GM19351 (cell line): ENCODE data around the gene RPL38.

Source experiments
- ATAC-seq: cut with Tn5 transposase; IDR thresholded peaks from one replicate; pipeline ENCODE4 v1.9.1; 2021; ENCODE audit warnings: mild to moderate bottlenecking, moderate library complexity; ENCODE audit not compliant: unreplicated experiment

RPL38 gene

DNA sequence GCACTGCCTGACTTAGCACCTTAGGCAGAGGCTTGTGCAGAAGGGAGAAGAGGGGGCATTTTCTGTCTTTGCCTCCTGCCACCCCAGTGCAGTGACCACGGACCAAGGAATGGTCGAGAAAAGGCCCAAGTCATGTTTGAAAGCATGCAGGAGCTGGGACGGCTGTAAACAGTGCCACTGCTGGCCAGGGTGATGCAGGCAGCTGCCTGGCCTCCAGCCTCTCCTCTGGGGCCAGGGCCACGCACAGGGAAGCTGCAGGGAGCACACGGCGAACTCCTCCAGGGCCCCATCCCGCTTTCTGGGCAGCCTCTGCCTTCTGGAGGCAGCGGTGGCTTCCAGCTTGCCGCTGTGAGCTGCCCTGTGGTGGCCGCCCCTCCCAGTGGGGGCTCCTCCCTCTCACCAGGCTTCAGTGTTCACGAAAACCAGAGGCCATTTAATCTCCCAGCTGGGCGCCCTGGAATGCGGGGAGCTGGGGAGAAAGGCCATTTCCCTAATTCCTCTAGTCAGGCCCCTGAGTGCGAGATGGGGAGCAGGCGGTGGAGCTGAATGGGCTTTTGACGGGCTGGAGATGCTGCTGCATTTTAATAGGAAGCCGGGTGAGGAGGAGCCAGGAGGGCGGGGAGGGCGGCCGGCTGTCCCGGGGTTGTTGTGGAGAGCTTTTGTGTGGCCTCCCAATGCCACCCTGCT is 41.8 kb downstream of the RPL38 start:
- no peak for ATAC-seq

- no peak for ATAC-seq
Measured at GRCh38 chr17:74245871-74246270, 42.4 kb downstream of the RPL38 start.

GRCh38 chr17:74249590-74250270 is 46.3 kb downstream of the RPL38 start:
- ATAC-seq: no peak

GRCh38 chr17:74250324-74250995 is 47.0 kb downstream of the RPL38 start:
- no peak for ATAC-seq

DNA sequence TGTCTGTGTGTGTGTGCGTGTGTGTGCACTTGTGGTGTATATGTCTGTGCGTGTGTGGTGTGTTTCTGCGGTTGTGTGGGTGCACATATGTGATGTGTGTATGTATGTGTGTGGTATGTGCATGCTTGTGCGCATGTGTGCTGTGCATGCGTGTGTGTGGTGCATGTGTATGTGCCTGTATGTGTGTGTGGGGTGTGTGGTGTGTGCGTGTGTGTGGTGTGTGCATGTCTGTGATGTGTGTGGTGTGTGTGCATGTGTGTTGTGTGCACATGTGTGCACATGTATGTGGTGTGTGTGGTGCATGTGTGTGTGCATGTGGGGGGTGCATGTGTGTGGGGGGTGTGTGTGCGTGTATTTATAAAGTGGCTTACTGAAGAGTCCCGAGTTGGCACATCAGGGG is 47.6 kb downstream of the RPL38 start:
- ATAC-seq: no peak

- no peak for ATAC-seq
Measured at GRCh38 chr17:74251569-74251968, 48.1 kb downstream of the RPL38 start.

GRCh38 chr17:74252211-74252610 is 48.7 kb downstream of the RPL38 start:
- ATAC-seq: no peak

DNA sequence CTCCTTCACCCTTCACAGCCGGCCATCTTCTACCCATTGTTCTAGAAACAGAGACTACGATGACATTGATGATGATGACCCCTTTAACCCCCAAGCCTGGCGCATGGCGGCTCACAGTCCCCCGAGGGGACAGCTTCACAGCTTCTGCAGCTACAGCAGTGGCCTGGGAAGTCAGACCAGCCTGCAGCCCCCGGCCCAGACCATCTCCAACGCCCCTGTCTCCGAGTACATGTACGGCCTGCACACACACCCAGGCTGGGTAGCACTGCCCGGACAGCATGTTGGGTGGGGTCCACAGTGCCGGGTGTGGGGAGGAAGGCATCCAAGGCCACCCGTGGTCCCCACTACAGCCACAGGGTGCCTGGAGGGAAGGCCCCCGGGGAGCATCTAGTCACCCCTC is 49.6 kb downstream of the RPL38 start:
- ATAC-seq: no peak

- no peak for ATAC-seq
Measured at GRCh38 chr17:74257311-74257710, 53.8 kb downstream of the RPL38 start.

- no peak for ATAC-seq
Measured at GRCh38 chr17:74259667-74260524, 56.4 kb downstream of the RPL38 start.
